Neural progenitor cell (in vitro differentiated cells): Measurements from ENCODE around the gene GNAI2. TPM values are rescaled to one million over a fixed set of nuclear protein-coding genes. Genes with fewer than 3 reads are reported as not detected.

Experiments used
- DNase-seq: peaks from one replicate; pipeline ENCODE4 v3.0.0-alpha.2; 2016; ENCODE audit warnings: low spot score
- H2AFZ ChIP-seq: fragments of 200-600 bp; sonication (generic); replicated peaks from 2 replicates; pipeline ENCODE4 v1.6.1; 2016; ENCODE audit warnings: antibody characterized with exemption
- H3F3A ChIP-seq: fragments of 200-600 bp; sonication (generic); 2 replicates; pipeline ENCODE4 v1.6.1; 2016; ENCODE audit warnings: antibody characterized with exemption, low read depth
- H3K27ac ChIP-seq: fragments of 200-600 bp; sonication (generic); 2 replicates; pipeline ENCODE4 v1.5.1; 2016; ENCODE audit warnings: mild to moderate bottlenecking
- H3K27me3 ChIP-seq: fragments of 200-600 bp; sonication (generic); 2 replicates; pipeline ENCODE4 v1.6.1; 2016; ENCODE audit warnings: mild to moderate bottlenecking, moderate library complexity
- H3K36me3 ChIP-seq: fragments of 200-600 bp; sonication (generic); 2 replicates; pipeline ENCODE4 v1.5.1; 2016
- H3K4me1 ChIP-seq: fragments of 200-600 bp; sonication (generic); 2 replicates; pipeline ENCODE4 v1.6.1; 2016; ENCODE audit warnings: mixed run types
- H3K4me2 ChIP-seq: fragments of 200-600 bp; sonication (generic); 2 replicates; pipeline ENCODE4 v1.6.1; 2016
- H3K4me3 ChIP-seq: fragments of 200-600 bp; sonication (generic); 2 replicates; pipeline ENCODE4 v1.5.1; 2016
- H3K79me2 ChIP-seq: fragments of 200-600 bp; sonication (generic); 2 replicates; pipeline ENCODE4 v1.6.1; 2016; ENCODE audit warnings: low read depth
- H3K9ac ChIP-seq: fragments of 200-600 bp; sonication (generic); 2 replicates; pipeline ENCODE4 v1.6.1; 2016
- H3K9me3 ChIP-seq: fragments of 200-600 bp; sonication (generic); 2 replicates; pipeline ENCODE4 v1.5.1; 2016; ENCODE audit warnings: low read depth
- H4K20me1 ChIP-seq: fragments of 200-600 bp; sonication (generic); 2 replicates; pipeline ENCODE4 v1.6.1; 2016; ENCODE audit warnings: low read depth
- H3K27ac Mint-ChIP-seq: 3 replicates; pipeline ENCODE4 v1.8.0; 2021; ENCODE audit warnings: mixed read lengths
- H3K27me3 Mint-ChIP-seq: 2 replicates; pipeline ENCODE4 v1.8.0; 2022; ENCODE audit warnings: low read depth, mild to moderate bottlenecking, inconsistent platforms, moderate library complexity, mixed read lengths; ENCODE audit not compliant: insufficient read depth
- H3K36me3 Mint-ChIP-seq: 3 replicates; pipeline ENCODE4 v1.8.0; 2021; ENCODE audit warnings: mixed read lengths
- H3K4me1 Mint-ChIP-seq: 3 replicates; pipeline ENCODE4 v1.8.0; 2021; ENCODE audit warnings: mixed read lengths
- H3K4me3 Mint-ChIP-seq: 3 replicates; pipeline ENCODE4 v1.8.0; 2021; ENCODE audit warnings: mild to moderate bottlenecking, moderate library complexity, mixed read lengths
- H3K9me3 Mint-ChIP-seq: 3 replicates; pipeline ENCODE4 v1.8.0; 2020; ENCODE audit warnings: mixed read lengths
- CTCF ChIP-seq: fragments of 200-600 bp; sonication (generic); IDR thresholded peaks from 2 replicates; pipeline ENCODE4 v1.5.1; 2017; ENCODE audit warnings: antibody characterized with exemption, mild to moderate bottlenecking
- EZH2 ChIP-seq: fragments of 200-600 bp; sonication (generic); IDR thresholded peaks from 2 replicates; pipeline ENCODE4 v1.6.1; 2017; ENCODE audit warnings: antibody characterized with exemption, mild to moderate bottlenecking, moderate library complexity
- EZH2phosphoT487 ChIP-seq: fragments of 200-600 bp; sonication (generic); IDR thresholded peaks from 2 replicates; pipeline ENCODE4 v1.6.1; 2017; ENCODE audit warnings: antibody characterized with exemption
- total RNA-seq: library from RNA; depleted of rRNA; stranded (reverse); fragments of >200 nt; gene quantifications from 2 replicates; pipeline ENCODE4 v1.2.3, GENCODE V29; 2015; ENCODE audit warnings: low replicate concordance

The GNAI2 gene
- total RNA-seq, 1 donor from 2014 or later = 249 TPM

GRCh38 chr3:50272911-50273688 lies 37.1 kb downstream of the GNAI2 start:
- Histone ChIP-seq H3K27me3 (peaks cover 54% of the 10 kb centered on the region), H3K79me2 (no peaks in the 10 kb centered on the region), H2AFZ (peak overlapping the region; percentile 48), H3K4me1 (peaks cover 25% of the 10 kb centered on the region), H3K27ac (no peak overlapping the region), H3K4me2 (peak overlapping the region; percentile 66), H4K20me1 (no peaks in the 10 kb centered on the region), H3F3A (peaks cover 13% of the 10 kb centered on the region), H3K9me3 (no peaks in the 10 kb centered on the region), H3K9ac (no peak overlapping the region), H3K4me3 (peak overlapping the region; percentile 31), H3K36me3 (no peaks in the 10 kb centered on the region)
- H3K9me3 Mint-ChIP-seq = no peaks in the 10 kb centered on the region
- peak; percentile 89 for DNase-seq
- peak overlapping the region; percentile 76 for H3K27ac Mint-ChIP-seq
- peaks cover 20% of the 10 kb centered on the region for H3K27me3 Mint-ChIP-seq
- H3K36me3 Mint-ChIP-seq = no peaks in the 10 kb centered on the region
- H3K4me3 Mint-ChIP-seq = peak overlapping the region; percentile 79
- TF ChIP-seq EZH2 (no peak), EZH2phosphoT487 (peak; percentile 54), CTCF (peak; percentile 96)
- peaks cover 50% of the 10 kb centered on the region for H3K4me1 Mint-ChIP-seq

- Histone ChIP-seq H3K79me2 (no peaks in the 10 kb centered on the region), H3K9me3 (no peaks in the 10 kb centered on the region), H3F3A (peaks cover 8% of the 10 kb centered on the region), H3K27ac (no peak overlapping the region), H4K20me1 (no peaks in the 10 kb centered on the region), H3K4me2 (no peak overlapping the region), H3K9ac (no peak overlapping the region), H3K36me3 (no peaks in the 10 kb centered on the region), H3K4me3 (no peak overlapping the region), H3K4me1 (peaks cover 20% of the 10 kb centered on the region), H2AFZ (no peak overlapping the region), H3K27me3 (peaks cover 59% of the 10 kb centered on the region)
- Mint-ChIP-seq H3K36me3 (no peaks in the 10 kb centered on the region), H3K27ac (no peak overlapping the region), H3K4me3 (no peak overlapping the region), H3K27me3 (peaks cover 20% of the 10 kb centered on the region), H3K9me3 (no peaks in the 10 kb centered on the region), H3K4me1 (peaks cover 44% of the 10 kb centered on the region)
- no peak for TF ChIP-seq EZH2
- TF ChIP-seq CTCF = no peak
- no peak for TF ChIP-seq EZH2phosphoT487
- DNase-seq = no peak
Observed at GRCh38 chr3:50273689-50274065, 37.7 kb downstream of the GNAI2 start.

- peak overlapping the region; percentile 88 for H3K4me2 ChIP-seq
- Mint-ChIP-seq H3K36me3 (no peaks in the 10 kb centered on the region), H3K4me1 (peaks cover 39% of the 10 kb centered on the region), H3K27ac (peak overlapping the region; percentile 87), H3K27me3 (peaks cover 18% of the 10 kb centered on the region), H3K4me3 (peak overlapping the region; percentile 73), H3K9me3 (no peaks in the 10 kb centered on the region)
- peak; percentile 86 for DNase-seq
- peaks cover 11% of the 10 kb centered on the region for H3K4me1 ChIP-seq
- H3K9ac ChIP-seq = no peak overlapping the region
- peak overlapping the region; percentile 48 for H3K4me3 ChIP-seq
- H3K36me3 ChIP-seq = no peaks in the 10 kb centered on the region
- no peaks in the 10 kb centered on the region for H3K79me2 ChIP-seq
- peaks cover 59% of the 10 kb centered on the region for H3K27me3 ChIP-seq
- peak; percentile 68 for TF ChIP-seq EZH2phosphoT487
- TF ChIP-seq EZH2 = no peak
- TF ChIP-seq CTCF = peak; percentile 95
- H4K20me1 ChIP-seq = no peaks in the 10 kb centered on the region
- H3F3A ChIP-seq = peaks cover 7% of the 10 kb centered on the region
- no peak overlapping the region for H3K27ac ChIP-seq
- H2AFZ ChIP-seq = no peak overlapping the region
- no peaks in the 10 kb centered on the region for H3K9me3 ChIP-seq
Observed at GRCh38 chr3:50274371-50275104, 38.5 kb downstream of the GNAI2 start.
